SK-N-SH treated with all-trans-retinoic acid at 6 μM for 48 hours (cell line): ENCODE data around the gene NPAS1.

Experiments
- ARNTL ChIP-seq: fragments of 450-650 bp; formaldehyde crosslinking; IDR thresholded peaks from 2 replicates; pipeline ENCODE4 v1.5.0; 2020; ENCODE audit warnings: low read depth, mild to moderate bottlenecking, moderate library complexity, borderline replicate concordance
- GLIS3 ChIP-seq: fragments of 250-450 bp; sonication (Bioruptor Pico); IDR thresholded peaks from 2 replicates; pipeline ENCODE4 v1.5.0; 2020; ENCODE audit warnings: mild to moderate bottlenecking, moderate library complexity
- ISL1 ChIP-seq: fragments of 250-450 bp; sonication (Bioruptor Pico); IDR thresholded peaks from 2 replicates; pipeline ENCODE4 v2.1.2; 2022; ENCODE audit warnings: mild to moderate bottlenecking, moderate library complexity
- RARB ChIP-seq: fragments of 250-450 bp; sonication (Bioruptor Pico); IDR thresholded peaks from 2 replicates; pipeline ENCODE4 v1.8.0; 2021; ENCODE audit warnings: mild to moderate bottlenecking, moderate library complexity
- SNAI2 ChIP-seq: fragments of 250-450 bp; sonication (Bioruptor Pico); IDR thresholded peaks from 2 replicates; pipeline ENCODE4 v1.5.0; 2020; ENCODE audit warnings: mild to moderate bottlenecking, moderate library complexity
- ZC3H10 ChIP-seq: fragments of 250-450 bp; sonication (Bioruptor Pico); IDR thresholded peaks from 2 replicates; pipeline ENCODE4 v1.5.1; 2021; ENCODE audit warnings: mild to moderate bottlenecking, moderate library complexity
- ZFP3 ChIP-seq: fragments of 250-450 bp; sonication (Bioruptor Pico); IDR thresholded peaks from 2 replicates; pipeline ENCODE4 v1.5.0; 2020; ENCODE audit warnings: mild to moderate bottlenecking, moderate library complexity
- ZFP30 ChIP-seq: fragments of 450-650 bp; formaldehyde crosslinking; IDR thresholded peaks from 2 replicates; pipeline ENCODE4 v1.5.0; 2022; ENCODE audit warnings: mild to moderate bottlenecking, moderate library complexity
- ZNF8 ChIP-seq: fragments of 450-650 bp; formaldehyde crosslinking; IDR thresholded peaks from 2 replicates; pipeline ENCODE4 v1.5.0; 2020; ENCODE audit warnings: mild to moderate bottlenecking, moderate library complexity
- TF ChIP-seq, protein P1 (sequence below): fragments of 250-450 bp; sonication (Bioruptor Pico); IDR thresholded peaks from 2 replicates; pipeline ENCODE4 v1.5.1; 2021; ENCODE audit warnings: mild to moderate bottlenecking, moderate library complexity
- TF ChIP-seq, protein P2 (sequence below): fragments of 250-450 bp; sonication (Bioruptor Pico); IDR thresholded peaks from 2 replicates; pipeline ENCODE4 v1.8.0; 2020; ENCODE audit warnings: mild to moderate bottlenecking, moderate library complexity, borderline replicate concordance

DNA sequence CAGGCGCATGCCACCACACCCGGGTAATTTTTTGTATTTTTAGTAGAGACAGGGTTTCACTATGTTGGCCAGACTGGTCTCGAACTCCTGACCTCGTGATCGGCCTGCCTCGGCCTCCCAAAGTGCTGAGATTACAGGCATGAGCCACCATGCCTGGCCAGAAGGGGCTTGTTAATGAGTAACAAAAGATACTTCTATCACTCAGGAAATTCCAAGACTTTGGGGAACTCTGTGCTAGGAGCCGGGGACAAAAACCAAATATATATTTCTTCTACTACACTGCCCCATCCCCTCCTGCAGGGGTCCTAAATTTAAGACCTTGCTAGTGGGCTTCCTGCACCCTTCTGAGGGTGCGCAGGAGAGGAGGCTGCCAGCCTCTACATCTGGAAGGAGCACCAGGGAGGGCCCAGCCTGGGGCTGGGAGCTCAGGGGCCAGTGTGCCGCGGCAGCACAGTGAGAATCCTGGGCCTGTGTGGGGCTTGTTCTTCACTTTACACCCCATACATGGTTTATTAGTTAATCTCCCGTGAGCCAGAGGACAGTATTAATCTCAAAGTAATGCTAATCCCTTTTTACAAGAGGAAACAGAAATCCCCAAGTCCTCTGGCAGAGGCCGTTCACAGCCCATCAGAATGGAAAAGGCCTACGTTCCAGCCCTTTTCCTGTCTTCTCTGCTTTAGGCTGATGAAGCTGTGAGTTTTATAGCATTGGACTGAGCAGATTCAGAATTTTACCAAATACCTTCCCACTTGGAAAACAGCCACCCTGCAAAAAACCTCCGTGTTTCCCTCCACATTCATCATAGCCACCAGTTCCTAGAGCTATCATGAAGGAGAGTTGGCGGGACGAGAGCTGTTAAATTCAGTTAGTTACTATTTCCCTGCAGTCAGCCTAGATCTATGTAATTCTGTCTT is 44.4 kb upstream of the NPAS1 start:
- no peak for TF ChIP-seq ZFP3
- TF ChIP-seq ISL1 (CRISPR knock-in tag), result no peak
- no peak for TF ChIP-seq ZNF8 (CRISPR knock-in tag)
- TF ChIP-seq SNAI2 (CRISPR knock-in tag), result no peak
- TF ChIP-seq GLIS3 (CRISPR knock-in tag), result no peak
- TF ChIP-seq, protein P1, sequence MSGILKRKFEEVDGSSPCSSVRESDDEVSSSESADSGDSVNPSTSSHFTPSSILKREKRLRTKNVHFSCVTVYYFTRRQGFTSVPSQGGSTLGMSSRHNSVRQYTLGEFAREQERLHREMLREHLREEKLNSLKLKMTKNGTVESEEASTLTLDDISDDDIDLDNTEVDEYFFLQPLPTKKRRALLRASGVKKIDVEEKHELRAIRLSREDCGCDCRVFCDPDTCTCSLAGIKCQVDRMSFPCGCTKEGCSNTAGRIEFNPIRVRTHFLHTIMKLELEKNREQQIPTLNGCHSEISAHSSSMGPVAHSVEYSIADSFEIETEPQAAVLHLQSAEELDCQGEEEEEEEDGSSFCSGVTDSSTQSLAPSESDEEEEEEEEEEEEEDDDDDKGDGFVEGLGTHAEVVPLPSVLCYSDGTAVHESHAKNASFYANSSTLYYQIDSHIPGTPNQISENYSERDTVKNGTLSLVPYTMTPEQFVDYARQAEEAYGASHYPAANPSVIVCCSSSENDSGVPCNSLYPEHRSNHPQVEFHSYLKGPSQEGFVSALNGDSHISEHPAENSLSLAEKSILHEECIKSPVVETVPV (CRISPR knock-in tag), result no peak
- no peak for TF ChIP-seq ZC3H10 (CRISPR knock-in tag)
- no peak for TF ChIP-seq ZFP30 (CRISPR knock-in tag)
- no peak for TF ChIP-seq ARNTL (CRISPR knock-in tag)
- TF ChIP-seq RARB, result no peak
- TF ChIP-seq, protein P2, sequence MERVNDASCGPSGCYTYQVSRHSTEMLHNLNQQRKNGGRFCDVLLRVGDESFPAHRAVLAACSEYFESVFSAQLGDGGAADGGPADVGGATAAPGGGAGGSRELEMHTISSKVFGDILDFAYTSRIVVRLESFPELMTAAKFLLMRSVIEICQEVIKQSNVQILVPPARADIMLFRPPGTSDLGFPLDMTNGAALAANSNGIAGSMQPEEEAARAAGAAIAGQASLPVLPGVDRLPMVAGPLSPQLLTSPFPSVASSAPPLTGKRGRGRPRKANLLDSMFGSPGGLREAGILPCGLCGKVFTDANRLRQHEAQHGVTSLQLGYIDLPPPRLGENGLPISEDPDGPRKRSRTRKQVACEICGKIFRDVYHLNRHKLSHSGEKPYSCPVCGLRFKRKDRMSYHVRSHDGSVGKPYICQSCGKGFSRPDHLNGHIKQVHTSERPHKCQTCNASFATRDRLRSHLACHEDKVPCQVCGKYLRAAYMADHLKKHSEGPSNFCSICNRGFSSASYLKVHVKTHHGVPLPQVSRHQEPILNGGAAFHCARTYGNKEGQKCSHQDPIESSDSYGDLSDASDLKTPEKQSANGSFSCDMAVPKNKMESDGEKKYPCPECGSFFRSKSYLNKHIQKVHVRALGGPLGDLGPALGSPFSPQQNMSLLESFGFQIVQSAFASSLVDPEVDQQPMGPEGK (CRISPR knock-in tag), result no peak
